Activated naive CD4-positive, alpha-beta T cell treated with anti-CD3 and anti-CD28 coated beads, Interleukin-2, amount 50 U/mL, for 24 hours (primary cell): ENCODE data around the gene ZNF66.
"Not testable (repeated sequence)": the region's sequence is repeated elsewhere in the genome, so short reads cannot be mapped to it uniquely, and the experiment has no call there.

Source experiments
- H3K27ac Mint-ChIP-seq: one replicate; pipeline ENCODE4 v1.8.0; 2021; ENCODE audit warnings: mild to moderate bottlenecking, mixed read lengths
- H3K27me3 Mint-ChIP-seq: one replicate; pipeline ENCODE4 v1.8.0; 2021; ENCODE audit warnings: mixed read lengths
- H3K36me3 Mint-ChIP-seq: one replicate; pipeline ENCODE4 v1.8.0; 2021; ENCODE audit warnings: mixed read lengths
- H3K4me1 Mint-ChIP-seq: one replicate; pipeline ENCODE4 v1.8.0; 2021; ENCODE audit warnings: mixed read lengths
- H3K4me3 Mint-ChIP-seq: one replicate; pipeline ENCODE4 v1.8.0; 2021; ENCODE audit warnings: mild to moderate bottlenecking, mixed read lengths
- H3K9me3 Mint-ChIP-seq: one replicate; pipeline ENCODE4 v1.8.0; 2021; ENCODE audit warnings: mixed read lengths

Gene ZNF66

GRCh38 chr19:20776083-20777076 is at the start of gene ZNF66:
ZNF66 (plus strand) TSS chr19:20776304; CDS start chr19:20776448, 144 bp downstream.
- no peaks in the 10 kb centered on the region for H3K27me3 Mint-ChIP-seq
- peaks cover 18% of the 10 kb centered on the region for H3K4me1 Mint-ChIP-seq
- H3K27ac Mint-ChIP-seq: peak within 1 kb of the TSS; percentile 95
- no peaks in the 10 kb centered on the region for H3K9me3 Mint-ChIP-seq
- peak within 1 kb of the TSS; percentile 99 for H3K4me3 Mint-ChIP-seq
- H3K36me3 Mint-ChIP-seq: peaks cover 27% of the 10 kb centered on the region

GRCh38 chr19:20750169-20750568 is 25.9 kb upstream of the ZNF66 start:
- H3K27me3 Mint-ChIP-seq, H3K27ac Mint-ChIP-seq, H3K4me1 Mint-ChIP-seq, H3K4me3 Mint-ChIP-seq, H3K36me3 Mint-ChIP-seq: not testable (repeated sequence)
- H3K9me3 Mint-ChIP-seq: peaks cover 14% of the 10 kb centered on the region

- not testable (repeated sequence) for H3K9me3 Mint-ChIP-seq, H3K27me3 Mint-ChIP-seq, H3K4me3 Mint-ChIP-seq, H3K27ac Mint-ChIP-seq, H3K4me1 Mint-ChIP-seq, H3K36me3 Mint-ChIP-seq
These were observed 23.8 kb upstream of the ZNF66 start for GRCh38 chr19:20752291-20752690.

GRCh38 chr19:20769225-20769736 is 6.8 kb upstream of the ZNF66 start:
- H3K4me1 Mint-ChIP-seq, H3K27ac Mint-ChIP-seq, H3K4me3 Mint-ChIP-seq, H3K36me3 Mint-ChIP-seq, H3K27me3 Mint-ChIP-seq: not testable (repeated sequence)
- H3K9me3 Mint-ChIP-seq: peaks cover 26% of the 10 kb centered on the region

DNA sequence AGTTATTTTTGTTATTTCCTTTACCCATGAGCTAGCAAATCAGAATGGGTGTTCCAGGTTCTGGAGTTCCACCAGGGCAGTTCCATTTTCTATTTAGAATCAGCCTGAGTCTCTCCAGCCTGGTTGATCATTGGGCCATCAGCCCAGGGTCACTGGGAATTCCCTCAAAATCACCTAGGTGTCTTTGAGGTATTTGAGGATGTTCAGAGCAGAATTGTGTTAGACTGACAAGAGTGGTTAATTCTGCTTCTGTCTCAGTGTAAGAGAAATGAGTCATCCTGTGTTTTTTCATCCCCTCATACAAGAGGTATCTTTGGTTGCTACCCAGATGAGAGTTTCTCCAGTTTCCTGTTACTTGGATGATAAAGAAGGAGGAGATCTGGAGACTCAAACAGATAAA is 11.7 kb downstream of the ZNF66 start:
- Mint-ChIP-seq H3K9me3 (peaks cover 26% of the 10 kb centered on the region), H3K36me3 (peaks cover 60% of the 10 kb centered on the region), H3K4me1 (peaks cover 10% of the 10 kb centered on the region), H3K27me3 (no peaks in the 10 kb centered on the region), H3K27ac (no peak overlapping the region), H3K4me3 (no peak overlapping the region)

GRCh38 chr19:20791806-20792205 is 15.7 kb downstream of the ZNF66 start:
- Mint-ChIP-seq H3K36me3 (peaks cover 53% of the 10 kb centered on the region), H3K4me3 (no peak overlapping the region), H3K4me1 (no peaks in the 10 kb centered on the region), H3K27ac (no peak overlapping the region), H3K27me3 (no peaks in the 10 kb centered on the region), H3K9me3 (peaks cover 11% of the 10 kb centered on the region)

- Mint-ChIP-seq H3K9me3 (peaks cover 13% of the 10 kb centered on the region), H3K36me3 (peaks cover 46% of the 10 kb centered on the region)
- H3K27me3 Mint-ChIP-seq, H3K4me1 Mint-ChIP-seq, H3K27ac Mint-ChIP-seq, H3K4me3 Mint-ChIP-seq: not testable (repeated sequence)
These were observed 30.5 kb downstream of the ZNF66 start for GRCh38 chr19:20806311-20807262.

GRCh38 chr19:20840371-20840770 is 64.3 kb downstream of the ZNF66 start:
- H3K4me3 Mint-ChIP-seq: no peak overlapping the region
- H3K27me3 Mint-ChIP-seq: no peaks in the 10 kb centered on the region
- no peak overlapping the region for H3K27ac Mint-ChIP-seq
- no peaks in the 10 kb centered on the region for H3K4me1 Mint-ChIP-seq
- peaks cover 17% of the 10 kb centered on the region for H3K9me3 Mint-ChIP-seq
- peaks cover 23% of the 10 kb centered on the region for H3K36me3 Mint-ChIP-seq
